ENCODE data around the gene SYCP2.

DNA sequence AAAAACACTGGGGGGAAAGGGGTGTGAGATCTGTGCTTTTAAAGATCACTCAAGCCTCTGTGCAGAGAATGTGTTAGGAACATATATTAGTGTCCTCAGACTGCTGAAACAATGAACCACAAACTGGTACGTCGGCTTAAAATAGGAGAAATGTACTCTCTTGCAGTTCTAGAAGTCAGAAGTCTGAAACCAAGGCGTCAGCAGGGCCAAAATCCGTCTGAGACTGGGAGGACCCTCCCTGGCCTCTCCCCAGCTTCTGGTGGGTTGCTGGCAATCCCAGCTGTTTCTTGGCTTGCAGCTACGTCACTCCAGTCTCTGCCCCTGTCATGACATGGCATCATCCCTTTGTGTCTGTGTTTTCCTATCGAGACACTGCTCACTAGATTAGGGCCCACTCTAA, 28.7 kb upstream of the SYCP2 start:
- TF ChIP-seq, protein P1, sequence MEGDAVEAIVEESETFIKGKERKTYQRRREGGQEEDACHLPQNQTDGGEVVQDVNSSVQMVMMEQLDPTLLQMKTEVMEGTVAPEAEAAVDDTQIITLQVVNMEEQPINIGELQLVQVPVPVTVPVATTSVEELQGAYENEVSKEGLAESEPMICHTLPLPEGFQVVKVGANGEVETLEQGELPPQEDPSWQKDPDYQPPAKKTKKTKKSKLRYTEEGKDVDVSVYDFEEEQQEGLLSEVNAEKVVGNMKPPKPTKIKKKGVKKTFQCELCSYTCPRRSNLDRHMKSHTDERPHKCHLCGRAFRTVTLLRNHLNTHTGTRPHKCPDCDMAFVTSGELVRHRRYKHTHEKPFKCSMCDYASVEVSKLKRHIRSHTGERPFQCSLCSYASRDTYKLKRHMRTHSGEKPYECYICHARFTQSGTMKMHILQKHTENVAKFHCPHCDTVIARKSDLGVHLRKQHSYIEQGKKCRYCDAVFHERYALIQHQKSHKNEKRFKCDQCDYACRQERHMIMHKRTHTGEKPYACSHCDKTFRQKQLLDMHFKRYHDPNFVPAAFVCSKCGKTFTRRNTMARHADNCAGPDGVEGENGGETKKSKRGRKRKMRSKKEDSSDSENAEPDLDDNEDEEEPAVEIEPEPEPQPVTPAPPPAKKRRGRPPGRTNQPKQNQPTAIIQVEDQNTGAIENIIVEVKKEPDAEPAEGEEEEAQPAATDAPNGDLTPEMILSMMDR (IDR thresholded peaks at IDR 0.05) = no peak
- TF ChIP-seq POLR2A (IDR thresholded peaks at IDR 0.05) = no peak
